ENCODE results near the gene KCNIP2.
A peak's percentile ranks its signal among the peaks of the same experiment; 100 is the strongest.

DNA sequence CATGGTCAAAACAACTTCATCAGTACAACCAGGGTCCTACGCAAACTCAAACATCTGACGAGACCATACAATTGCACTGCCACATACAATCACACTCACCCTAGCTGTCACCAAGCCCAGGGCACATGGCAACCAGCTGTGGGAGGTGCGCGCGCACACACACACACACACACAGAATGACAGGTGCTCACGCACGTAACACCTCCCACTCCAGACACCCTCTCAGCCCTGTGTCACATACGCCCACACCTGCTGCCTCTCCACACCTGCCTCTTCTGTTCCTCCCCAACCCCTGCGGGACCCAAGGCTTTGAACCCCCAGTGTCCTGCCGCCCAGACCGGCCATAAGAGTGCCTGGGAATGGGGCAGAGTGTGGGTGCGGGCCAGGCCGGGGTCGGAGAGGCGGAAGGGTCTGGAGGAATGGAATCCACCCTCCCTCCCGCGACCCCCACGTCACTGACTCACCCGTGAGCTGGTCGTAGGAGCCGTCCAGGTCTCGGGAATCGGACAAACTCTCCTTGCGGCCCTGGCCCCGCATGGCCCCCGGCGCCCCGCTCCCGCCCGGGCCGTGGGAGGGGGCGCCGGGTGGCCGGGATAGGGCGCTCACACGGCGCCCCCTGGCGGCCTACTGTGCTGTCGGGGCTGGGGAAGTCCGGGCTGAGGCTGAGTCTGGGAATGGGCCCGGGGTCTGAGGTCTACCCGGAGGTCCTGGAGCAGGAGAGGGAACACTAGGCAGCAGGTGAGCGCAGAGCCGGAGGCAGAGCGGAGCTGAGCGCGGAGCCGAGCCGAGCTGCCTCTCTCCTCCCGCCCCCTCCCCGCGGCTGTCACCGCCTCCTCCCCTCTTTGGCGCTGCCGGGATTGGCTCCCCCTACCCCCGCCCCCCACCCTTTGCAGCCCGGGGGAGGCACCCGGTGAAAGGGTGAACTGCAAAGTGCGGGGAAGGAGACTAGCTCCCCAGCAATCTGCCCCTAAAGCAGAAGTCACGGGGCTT, at the start of gene KCNIP2:
- TF ChIP-seq, protein P1, sequence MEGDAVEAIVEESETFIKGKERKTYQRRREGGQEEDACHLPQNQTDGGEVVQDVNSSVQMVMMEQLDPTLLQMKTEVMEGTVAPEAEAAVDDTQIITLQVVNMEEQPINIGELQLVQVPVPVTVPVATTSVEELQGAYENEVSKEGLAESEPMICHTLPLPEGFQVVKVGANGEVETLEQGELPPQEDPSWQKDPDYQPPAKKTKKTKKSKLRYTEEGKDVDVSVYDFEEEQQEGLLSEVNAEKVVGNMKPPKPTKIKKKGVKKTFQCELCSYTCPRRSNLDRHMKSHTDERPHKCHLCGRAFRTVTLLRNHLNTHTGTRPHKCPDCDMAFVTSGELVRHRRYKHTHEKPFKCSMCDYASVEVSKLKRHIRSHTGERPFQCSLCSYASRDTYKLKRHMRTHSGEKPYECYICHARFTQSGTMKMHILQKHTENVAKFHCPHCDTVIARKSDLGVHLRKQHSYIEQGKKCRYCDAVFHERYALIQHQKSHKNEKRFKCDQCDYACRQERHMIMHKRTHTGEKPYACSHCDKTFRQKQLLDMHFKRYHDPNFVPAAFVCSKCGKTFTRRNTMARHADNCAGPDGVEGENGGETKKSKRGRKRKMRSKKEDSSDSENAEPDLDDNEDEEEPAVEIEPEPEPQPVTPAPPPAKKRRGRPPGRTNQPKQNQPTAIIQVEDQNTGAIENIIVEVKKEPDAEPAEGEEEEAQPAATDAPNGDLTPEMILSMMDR (IDR thresholded peaks at IDR 0.05; ENCODE audit: low read length): peak; percentile 43
- TF ChIP-seq EZH2phosphoT487 (IDR thresholded peaks at IDR 0.05; ENCODE audit: low read length): no peak
- no peak for TF ChIP-seq EZH2 (optimal IDR thresholded peaks at IDR 0.05; ENCODE audit: low read depth, low read length)

Measured in MM.1S (cell line).